Choroid plexus epithelial cell (primary cell): ENCODE results near the gene EPHX1.

ENCODE experiments used
- DNase-seq: peaks from one replicate; pipeline ENCODE4 v3.0.0-alpha.2; 2010; ENCODE audit warnings: low read depth
- H3K4me3 ChIP-seq: 2 replicates; pipeline ENCODE4 v1.5.1; 2011; ENCODE audit warnings: low read depth, mild to moderate bottlenecking, control low read depth, low read length, moderate library complexity
- CTCF ChIP-seq: conservative IDR thresholded peaks from 2 replicates; pipeline ENCODE4 v1.5.1; 2011; ENCODE audit warnings: low read depth, mild to moderate bottlenecking, control low read depth, inconsistent platforms, low read length, moderate library complexity

The EPHX1 gene

GRCh38 chr1:225766967-225767633, 42.8 kb upstream of the EPHX1 start:
- H3K4me3 ChIP-seq, result no peak overlapping the region
- DNase-seq, result peak; percentile 90
- TF ChIP-seq CTCF, result peak; percentile 5

DNA sequence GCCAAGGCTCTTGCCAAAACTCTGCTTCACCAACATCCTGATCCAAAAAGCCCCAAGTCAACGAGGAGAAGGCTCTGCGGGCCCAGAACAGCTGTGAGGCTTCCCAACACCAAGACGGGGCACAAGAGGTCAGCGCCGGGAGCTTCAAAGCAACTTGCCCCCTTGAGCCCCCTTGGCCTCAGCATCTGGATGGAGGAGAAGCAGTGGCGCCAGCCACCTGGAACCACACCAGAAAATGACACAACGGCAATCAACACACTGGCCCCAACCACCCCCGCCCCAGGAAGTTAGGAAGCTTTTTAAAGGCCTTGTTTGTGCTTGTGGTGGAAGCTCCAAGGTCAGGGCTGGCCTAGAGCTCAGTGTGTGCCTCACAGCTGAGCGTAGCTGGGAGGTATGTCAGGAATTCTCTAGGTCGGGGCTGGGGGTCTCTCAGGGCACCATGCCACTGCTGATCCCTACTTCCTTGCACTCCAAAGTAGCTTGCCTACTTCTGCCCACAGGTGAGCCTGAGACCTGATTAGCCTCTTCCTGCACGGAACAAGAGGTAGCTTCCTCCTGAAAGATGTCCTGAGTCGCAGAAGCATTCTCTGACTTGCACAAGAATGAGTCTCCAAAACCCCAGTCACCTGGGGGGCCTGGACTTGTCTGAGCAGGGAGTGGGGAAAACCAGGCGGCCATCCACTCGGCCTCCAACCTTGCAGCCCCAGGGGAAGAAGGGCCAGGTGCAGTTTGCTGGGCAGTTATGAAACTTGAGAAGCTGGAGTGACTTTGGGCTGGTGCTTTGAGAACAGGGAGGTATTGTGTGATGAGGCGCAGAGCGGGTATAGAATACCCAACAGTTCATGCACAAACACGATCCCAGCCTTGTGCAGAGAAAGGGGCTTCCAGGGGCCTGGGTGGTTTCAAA, 42.0 kb upstream of the EPHX1 start:
- no peak for TF ChIP-seq CTCF
- peak; percentile 51 for DNase-seq
- no peak overlapping the region for H3K4me3 ChIP-seq

DNA sequence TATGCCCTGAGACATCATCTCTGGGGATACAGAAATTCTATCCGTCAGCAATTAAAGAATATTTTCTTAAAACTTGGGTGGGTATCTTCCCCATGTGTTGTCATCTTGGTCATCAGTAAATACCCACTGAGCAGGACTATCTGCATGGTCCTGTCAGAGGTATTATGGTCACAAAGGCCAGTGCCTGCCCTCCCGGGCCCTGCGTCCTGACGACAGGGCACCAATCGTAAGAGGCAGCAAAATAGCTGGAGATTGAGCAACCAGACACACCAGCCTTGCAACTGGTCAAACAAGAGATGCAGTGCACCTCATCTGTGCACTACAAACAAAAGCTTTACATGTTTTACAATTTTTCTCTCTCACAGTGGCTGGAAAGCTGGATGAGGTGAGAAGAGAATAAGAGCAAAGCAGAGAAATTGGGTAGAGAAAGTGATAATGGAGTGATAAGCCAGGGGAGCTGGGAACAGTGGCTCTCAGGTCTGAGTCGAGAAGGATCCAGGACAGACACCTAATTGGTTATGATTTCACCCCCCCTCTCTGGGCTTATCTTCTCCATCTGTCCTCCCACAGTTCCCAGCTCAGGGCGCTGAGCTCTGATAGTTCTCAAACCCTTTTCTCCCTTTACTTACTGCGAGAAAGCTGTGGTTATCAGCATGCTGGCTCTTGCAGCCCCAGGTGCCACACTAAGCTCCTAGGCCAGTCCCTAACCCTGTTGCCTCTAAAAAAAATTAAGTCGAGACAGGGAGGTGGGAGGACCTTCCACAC, 41.1 kb upstream of the EPHX1 start:
- no peak overlapping the region for H3K4me3 ChIP-seq
- no peak for TF ChIP-seq CTCF
- no peak for DNase-seq

DNA sequence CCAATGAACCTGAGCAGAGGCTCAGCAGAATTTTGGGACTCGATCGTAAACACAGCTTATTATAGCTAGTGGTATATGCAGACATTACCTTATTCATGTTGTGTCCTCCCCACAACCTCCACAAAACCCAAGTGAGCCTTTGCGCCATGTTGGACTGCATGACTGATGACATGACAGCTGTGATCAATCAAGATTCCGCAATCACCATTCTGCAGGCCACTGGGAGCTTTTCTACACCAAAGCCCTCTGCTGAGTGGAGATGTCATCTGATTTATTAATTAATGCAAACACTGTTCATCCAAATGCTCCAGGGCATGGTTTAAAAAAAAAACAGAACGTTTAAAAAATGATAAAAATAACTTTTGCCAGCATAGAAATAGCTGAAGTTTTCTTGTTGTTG, 40.2 kb upstream of the EPHX1 start:
- DNase-seq, result no peak
- TF ChIP-seq CTCF, result no peak
- no peak overlapping the region for H3K4me3 ChIP-seq

GRCh38 chr1:225770561-225771248, 39.2 kb upstream of the EPHX1 start:
- H3K4me3 ChIP-seq, result no peak overlapping the region
- DNase-seq, result no peak
- TF ChIP-seq CTCF, result no peak

DNA sequence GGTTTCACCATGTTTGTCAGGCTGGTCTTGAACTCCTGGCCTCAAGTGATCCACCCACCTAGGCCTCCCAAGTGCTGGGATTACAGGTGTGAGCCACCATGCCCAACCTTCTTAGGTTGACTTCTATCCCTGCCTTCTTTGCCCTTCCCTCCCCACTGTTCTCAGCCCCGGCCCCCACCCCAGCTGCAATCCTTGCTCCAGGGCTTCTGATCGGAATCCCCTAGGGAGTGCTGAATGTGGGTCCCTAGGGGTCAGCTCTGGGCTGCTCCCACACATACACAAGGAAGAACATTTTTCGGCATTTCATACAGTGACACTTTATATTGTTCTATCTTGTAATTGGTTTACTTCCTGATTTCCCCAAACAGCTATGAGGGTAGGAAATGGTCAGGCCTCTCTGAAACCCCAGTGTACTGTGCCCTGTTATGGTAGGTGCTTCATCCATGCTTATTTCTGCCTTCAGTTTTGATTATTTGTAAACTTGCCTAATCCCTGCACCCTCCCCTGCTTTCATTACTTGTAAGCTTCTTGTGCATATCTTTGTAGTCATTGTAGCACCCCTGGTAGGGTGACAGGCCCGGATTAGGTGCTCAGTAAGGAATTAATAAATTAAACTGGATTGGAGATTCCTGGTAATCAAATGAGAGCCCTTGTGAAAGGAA, 38.1 kb upstream of the EPHX1 start:
- DNase-seq, result no peak
- no peak overlapping the region for H3K4me3 ChIP-seq
- TF ChIP-seq CTCF, result no peak
